Measurements from ENCODE around the gene ACTN1. TPM values are rescaled to one million over a fixed set of nuclear protein-coding genes. Genes with fewer than 3 reads are reported as not detected.

ACTN1 gene
- total and polyA plus RNA-seq, 2 of the 8 experiments (the other 6 are each of a cell fraction or from before 2014, with no cell fraction given), result 236 to 262 TPM

GRCh38 chr14:68922886-68923285 is 56.2 kb downstream of the ACTN1 start:
- Histone ChIP-seq H4K20me1 (replicated peaks in 1 of 2; ENCODE audit: control insufficient read depth in 1 of 2, insufficient read depth in 2 of 2, low read length in 2 of 2) (peaks cover 16 to 18% of the 10 kb centered on the region in 2 experiments), H3K36me3 (ENCODE audit: control insufficient read depth in 2 of 4, insufficient read depth in 4 of 4, low read length in 3 of 4) (peaks cover 0 to 41% (median 14%) of the 10 kb centered on the region in 4 experiments; a peak in 7 of 8 replicates), H3K27me3 (replicated peaks in 1 of 4; ENCODE audit: control insufficient read depth in 3 of 4, extremely low read depth in 1 of 4, insufficient read depth in 3 of 4, low read length in 3 of 4) (no peaks in the 10 kb centered on the region), H2BK120ac (replicated peaks; ENCODE audit: low read depth, low read length) (no peak overlapping the region), H2BK20ac (ENCODE audit: low read length) (no peak overlapping the region), H2AK5ac (ENCODE audit: low read depth, low read length) (no peak overlapping the region), H3K23ac (ENCODE audit: insufficient read length) (no peak overlapping the region), H2BK5ac (ENCODE audit: low read depth, low read length) (no peak overlapping the region), H2BK12ac (ENCODE audit: low read depth, low read length) (no peak overlapping the region), H3K18ac (ENCODE audit: extremely low read depth, low read length) (no peak overlapping the region), H4K91ac (replicated peaks; ENCODE audit: insufficient read length, low read length) (no peak overlapping the region), H3K56ac (replicated peaks; ENCODE audit: insufficient read length, low read depth, low read length) (no peak overlapping the region), H3K4ac (replicated peaks; ENCODE audit: insufficient read length, low read depth, low read length) (no peak overlapping the region), H3K9ac (replicated peaks in 1 of 4; ENCODE audit: extremely low read depth in 1 of 4, low read depth in 3 of 4, low read length in 3 of 4) (no peak overlapping the region), H3K14ac (ENCODE audit: insufficient read length) (no peak overlapping the region), H3K4me3 (ENCODE audit: extremely low read depth in 1 of 4, insufficient read depth in 2 of 4, low read depth in 3 of 4, low read length in 4 of 4) (no peak overlapping the region), H3K23me2 (ENCODE audit: low read depth, low read length) (no peaks in the 10 kb centered on the region), H4K8ac (ENCODE audit: extremely low read depth, insufficient read depth, low read length) (no peak overlapping the region), H2BK15ac (ENCODE audit: low read length) (no peak overlapping the region), H3K79me1 (ENCODE audit: low read depth, low read length) (peaks cover 20% of the 10 kb centered on the region), H3K27ac (ENCODE audit: low read depth, low read length) (no peak overlapping the region), H3K79me2 (ENCODE audit: control insufficient read depth in 1 of 2, insufficient read depth in 2 of 2, low read length in 2 of 2) (peaks cover 5 to 51% of the 10 kb centered on the region in 2 experiments; a peak in 3 of 4 replicates), H2AFZ (ENCODE audit: low read length) (no peak overlapping the region), H3K4me1 (replicated peaks in 1 of 4; ENCODE audit: control insufficient read depth in 3 of 4, insufficient read depth in 4 of 4, low read length in 3 of 4) (peaks cover 0 to 13% (median 9%) of the 10 kb centered on the region in 4 experiments; a peak in 5 of 7 replicates), H3K4me2 (ENCODE audit: insufficient read depth in 1 of 2, low read depth in 2 of 2, low read length in 2 of 2) (no peak overlapping the region), H4K5ac (ENCODE audit: insufficient read length, low read depth, low read length) (no peak overlapping the region), H3K9me3 (ENCODE audit: insufficient read depth in 2 of 2, low read depth in 1 of 2, low read length in 1 of 2) (no peaks in the 10 kb centered on the region)
- FAIRE-seq (no peak), DNase-seq (ENCODE audit: low read depth in 1 of 2, low spot score in 2 of 2) (no peak)
- ChIA-PET POLR2A (ENCODE audit: partially characterized antibody) (interaction anchor here (0.8 to 1.4 kb wide), 3 partner anchors 10 to 56 kb away, joined by 3 to 5 read pairs (median 3); no protein-coding TSS in a partner anchor), CTCF (ENCODE audit: partially characterized antibody) (interaction anchor here (2.1 to 22.6 kb wide), 5 partner anchors 9 to 181 kb away, joined by 5 to 291 read pairs (median 186); no protein-coding TSS in a partner anchor)
- TF ChIP-seq EP300 (IDR thresholded peaks at IDR 0.05; ENCODE audit: borderline replicate concordance in 1 of 2, low read depth in 2 of 2, low read length in 2 of 2) (no peak), GTF2F1 (IDR thresholded peaks at IDR 0.05; ENCODE audit: borderline replicate concordance, low read depth, low read length) (no peak), TAF1 (IDR thresholded peaks at IDR 0.05; ENCODE audit: low read depth, low read length) (no peak), CBX8 (IDR thresholded peaks at IDR 0.05; ENCODE audit: borderline replicate concordance, low read depth, low read length) (no peak), MAFK (IDR thresholded peaks at IDR 0.05; ENCODE audit: low read depth, low read length) (no peak), KDM5A (IDR thresholded peaks at IDR 0.05; ENCODE audit: low read length) (no peak)
- WGBS, 2 experiments (ENCODE audit: extremely low coverage in 1 of 2, insufficient coverage in 1 of 2, insufficient read length in 1 of 2, insufficient replicate concordance in 2 of 2, low coverage in 1 of 2, low lambda C conversion rate in 2 of 2, missing lambda C conversion rate in 1 of 2), result 89% methylated on average over 7 of the region's 7 CpGs; no CpG with 5 or more reads in 1 of the 2 experiments

All from H1 (cell line).